GM19238 (cell line): ENCODE data around the gene SDR9C7.
"Not testable (repeated sequence)": the region's sequence is repeated elsewhere in the genome, so short reads cannot be mapped to it uniquely, and the experiment has no call there.

Experiments used
- DNase-seq: peaks from one replicate; pipeline ENCODE4 v3.0.0; 2011; ENCODE audit warnings: low spot score; ENCODE audit not compliant: insufficient read length

SDR9C7 gene

DNA sequence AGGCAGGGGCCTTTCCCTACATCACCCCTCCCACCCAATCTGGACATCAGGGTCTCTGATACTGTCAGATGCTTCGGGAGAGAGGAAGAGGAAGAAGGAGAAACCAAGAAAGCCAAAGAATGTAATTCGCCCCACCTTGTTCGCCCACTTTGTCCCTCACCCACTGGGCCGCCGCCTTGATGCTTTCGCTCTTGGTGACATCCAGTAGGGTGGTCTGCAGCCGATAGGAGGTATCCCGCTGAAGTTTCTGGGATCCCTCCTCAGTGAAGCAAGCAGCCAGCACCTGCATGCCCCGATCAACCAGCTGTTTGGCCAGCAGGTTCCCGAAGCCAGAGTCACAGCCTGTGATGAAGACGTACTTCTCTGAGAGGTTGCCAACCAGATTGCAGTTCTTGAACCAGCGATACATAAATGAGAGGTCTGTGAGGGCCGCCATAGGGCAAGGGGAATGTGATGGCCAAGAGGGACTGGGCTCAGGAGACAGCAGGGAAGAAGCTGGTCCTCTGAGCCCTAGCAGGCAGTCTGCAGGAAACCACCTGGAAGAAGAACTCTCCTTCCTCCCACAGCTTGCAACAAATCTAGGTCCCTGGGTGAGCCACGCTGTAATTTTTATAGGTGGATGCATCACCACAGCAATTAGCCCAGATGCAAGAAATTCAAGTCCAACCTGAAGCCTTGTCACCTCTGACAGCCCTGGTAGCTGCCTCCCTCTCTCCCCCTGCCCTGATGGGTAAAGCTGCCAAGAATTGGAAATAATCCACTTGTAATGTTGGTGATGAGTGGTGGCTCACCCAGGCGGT lies at the start of gene SDR9C7:
Gene SDR9C7, minus strand, starts transcription at position 583 of the 800 bp plus-strand sequence. Its CDS starts 147 bp downstream, at position 436.
- no peak for DNase-seq

DNA sequence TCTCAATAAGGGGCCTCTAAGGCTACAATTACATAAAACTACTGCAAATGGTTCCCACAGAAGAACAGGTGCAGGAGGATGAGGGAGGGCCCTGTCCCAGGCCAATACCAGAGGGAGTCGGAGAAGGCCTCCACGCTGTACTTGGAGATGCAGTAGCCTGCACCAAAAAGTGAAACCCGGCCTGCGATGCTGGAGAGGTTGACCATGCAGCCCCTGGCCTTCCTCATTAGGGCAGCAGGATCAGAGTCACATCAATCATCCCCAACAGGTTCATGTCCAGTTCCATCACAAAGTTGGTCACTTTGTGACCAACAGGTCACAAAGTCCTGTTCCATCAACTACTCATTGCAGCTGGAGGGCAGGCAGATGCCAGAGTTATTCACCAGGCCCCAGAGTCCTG lies 49.2 kb upstream of the SDR9C7 start:
- DNase-seq: no peak

- not testable (repeated sequence) for DNase-seq
Observed at GRCh38 chr12:56982578-56983236, 48.5 kb upstream of the SDR9C7 start.

DNA sequence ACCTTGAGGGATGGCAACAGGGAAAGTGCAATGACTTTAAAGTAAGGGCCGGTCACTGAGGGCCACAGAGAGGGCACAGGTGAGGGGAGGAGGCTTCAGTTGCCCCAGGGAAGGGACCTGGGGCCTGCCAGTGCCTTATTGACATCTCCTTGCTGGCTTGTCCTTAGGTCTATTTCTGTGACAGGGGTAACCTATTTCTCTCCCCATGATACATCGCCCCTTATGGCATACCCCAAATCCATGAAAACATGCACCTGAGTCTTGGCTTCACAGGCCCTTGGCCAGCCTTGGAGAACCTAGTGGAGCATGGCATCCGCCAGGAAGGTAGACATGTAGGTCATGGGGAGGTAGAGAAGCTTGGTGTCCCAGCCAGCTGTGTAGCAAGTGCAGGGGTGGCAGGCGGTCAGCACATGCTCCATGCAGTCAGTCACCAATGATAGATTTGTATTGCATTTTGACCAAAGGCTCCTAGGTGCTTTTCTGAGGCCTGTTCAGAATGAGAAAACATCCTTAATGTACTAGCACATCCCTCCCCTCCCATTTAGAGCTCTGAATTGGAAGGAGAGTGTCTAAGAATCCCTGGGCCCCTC lies 46.8 kb upstream of the SDR9C7 start:
- DNase-seq: no peak

DNA sequence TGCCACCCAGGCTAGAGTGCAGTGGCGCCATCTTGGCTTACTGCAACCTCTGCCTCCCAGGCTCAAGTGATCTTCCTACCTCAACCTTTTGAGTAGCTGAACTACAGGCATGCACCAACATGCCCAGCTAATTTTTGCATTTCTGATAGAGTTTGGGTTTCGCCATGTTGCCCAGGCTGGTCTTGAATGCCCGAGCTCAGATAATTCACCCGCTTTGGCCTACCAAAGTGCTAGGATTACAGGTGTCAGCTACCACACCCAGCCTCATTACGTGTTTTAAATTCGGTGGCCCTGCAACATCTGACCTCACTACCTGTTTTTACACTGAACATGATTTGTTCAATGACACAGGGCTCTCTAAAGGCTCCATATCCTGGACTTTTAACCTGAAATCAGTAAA lies 46.1 kb upstream of the SDR9C7 start:
- DNase-seq: no peak

- no peak for DNase-seq
Observed at GRCh38 chr12:56979628-56980027, 45.4 kb upstream of the SDR9C7 start.

DNA sequence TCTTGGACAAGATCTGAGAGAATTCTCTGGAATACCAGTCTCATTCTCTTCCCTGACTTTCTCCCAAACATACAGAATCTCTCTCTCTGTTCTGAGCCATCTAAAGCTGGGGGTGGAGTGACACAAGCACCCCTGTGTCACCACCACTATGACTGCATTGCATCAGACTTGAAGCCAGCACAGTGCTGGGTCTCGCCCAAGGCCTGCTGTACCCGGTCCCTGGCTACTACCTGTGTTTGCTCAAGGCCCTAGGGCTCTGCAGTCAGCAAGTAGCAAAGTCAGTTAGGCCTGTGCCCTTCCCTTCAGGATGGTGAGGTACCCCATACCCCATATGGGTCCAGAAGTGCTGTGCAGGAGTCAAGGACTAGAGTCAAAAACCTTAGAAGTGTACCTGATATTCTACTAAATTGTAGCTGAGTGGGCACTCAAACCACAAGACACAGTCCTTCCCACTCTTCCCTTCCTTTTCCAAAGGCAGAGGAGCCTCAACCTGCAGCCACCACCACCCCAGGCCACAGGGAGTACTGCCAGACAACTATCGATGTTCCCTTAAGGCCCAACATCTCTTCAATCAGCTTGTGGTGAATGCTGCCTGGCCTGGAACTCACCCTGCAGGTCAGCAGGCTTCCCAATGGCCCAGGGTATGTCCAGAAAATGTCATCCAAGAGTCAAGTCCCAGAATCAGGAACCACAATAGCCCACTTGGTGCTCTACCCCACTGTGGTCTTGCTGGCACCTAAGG lies 44.4 kb upstream of the SDR9C7 start:
- DNase-seq: no peak

DNA sequence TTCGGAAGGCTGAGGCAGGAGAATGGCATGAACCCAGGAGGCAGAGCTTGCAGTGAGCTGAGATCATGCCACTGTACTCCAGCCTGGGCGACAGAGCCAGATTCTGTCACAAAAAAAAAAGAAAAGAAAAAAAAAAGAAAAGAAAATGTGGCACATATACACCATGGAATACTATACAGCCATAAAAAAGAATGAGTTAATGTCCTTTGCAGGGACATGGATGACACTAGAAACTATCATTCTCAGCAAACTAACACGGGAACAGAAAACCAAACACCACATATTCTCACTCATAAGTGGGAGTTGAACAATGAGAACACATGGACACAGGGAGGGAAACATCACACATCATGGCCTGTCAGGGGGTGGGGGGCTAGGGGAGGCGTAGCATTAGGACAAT lies 43.2 kb upstream of the SDR9C7 start:
- DNase-seq: not testable (repeated sequence)

GRCh38 chr12:56974224-56974623 lies 40.0 kb upstream of the SDR9C7 start:
- DNase-seq: not testable (repeated sequence)

- DNase-seq: not testable (repeated sequence)
Observed at GRCh38 chr12:56968910-56969309, 34.7 kb upstream of the SDR9C7 start.

GRCh38 chr12:56965997-56966642 lies 31.9 kb upstream of the SDR9C7 start:
- not testable (repeated sequence) for DNase-seq

DNA sequence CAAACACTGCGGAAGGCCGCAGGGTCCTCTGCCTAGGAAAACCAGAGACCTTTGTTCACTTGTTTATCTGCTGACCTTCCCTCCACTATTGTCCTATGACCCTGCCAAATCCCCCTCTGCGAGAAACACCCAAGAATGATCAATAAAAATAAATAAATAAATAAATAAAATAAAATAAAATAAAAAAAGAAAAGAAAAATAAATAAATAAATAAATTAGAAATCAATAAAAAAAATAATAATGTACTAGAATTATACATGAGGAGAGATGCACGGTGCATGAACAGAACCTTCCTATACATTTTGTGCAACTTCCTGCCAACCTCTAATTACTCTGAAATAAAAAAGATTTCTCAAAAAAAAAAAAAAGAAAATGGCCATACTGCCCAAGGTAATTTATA lies 30.9 kb upstream of the SDR9C7 start:
- not testable (repeated sequence) for DNase-seq

- not testable (repeated sequence) for DNase-seq
Observed at GRCh38 chr12:56963557-56963956, 29.3 kb upstream of the SDR9C7 start.

GRCh38 chr12:56962247-56962646 lies 28.0 kb upstream of the SDR9C7 start:
- DNase-seq: not testable (repeated sequence)

GRCh38 chr12:56958422-56958821 lies 24.2 kb upstream of the SDR9C7 start:
- DNase-seq: no peak

- DNase-seq: no peak
Observed at GRCh38 chr12:56957229-56958052, 23.2 kb upstream of the SDR9C7 start, which contains the start of gene RDH16. Gene RDH16 (minus strand): TSS chr12:56957608. CDS start chr12:56957462, 146 bp downstream.

DNA sequence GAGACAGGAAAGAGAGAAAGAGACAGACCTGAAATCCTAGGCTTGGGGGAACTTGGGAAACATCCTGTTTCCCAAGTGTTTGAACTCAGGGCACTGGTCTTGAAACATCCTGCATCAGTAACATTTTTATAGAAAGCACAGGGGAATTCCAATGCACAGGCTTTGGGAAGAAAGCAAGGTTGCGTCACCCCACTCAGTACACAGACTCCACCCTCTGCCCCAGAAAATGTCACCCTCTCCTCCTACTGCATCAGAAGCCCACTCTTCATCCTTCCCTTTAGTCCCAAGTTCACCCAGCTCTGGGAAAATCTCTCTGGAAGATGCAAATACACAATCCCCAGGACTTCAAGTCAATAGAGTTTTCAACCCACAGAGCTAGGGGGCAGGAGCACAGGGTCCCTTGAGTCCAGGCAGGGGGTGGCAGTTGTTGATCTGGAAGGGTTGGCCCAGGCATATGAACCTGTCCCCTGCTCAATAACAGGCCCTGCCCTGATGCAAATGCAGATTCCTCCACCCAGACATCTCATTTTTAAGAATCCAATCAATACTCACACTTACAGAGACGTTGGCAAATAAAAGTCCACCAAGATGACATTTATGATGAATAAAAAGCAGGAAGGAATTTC lies 21.5 kb upstream of the SDR9C7 start:
- DNase-seq: no peak

DNA sequence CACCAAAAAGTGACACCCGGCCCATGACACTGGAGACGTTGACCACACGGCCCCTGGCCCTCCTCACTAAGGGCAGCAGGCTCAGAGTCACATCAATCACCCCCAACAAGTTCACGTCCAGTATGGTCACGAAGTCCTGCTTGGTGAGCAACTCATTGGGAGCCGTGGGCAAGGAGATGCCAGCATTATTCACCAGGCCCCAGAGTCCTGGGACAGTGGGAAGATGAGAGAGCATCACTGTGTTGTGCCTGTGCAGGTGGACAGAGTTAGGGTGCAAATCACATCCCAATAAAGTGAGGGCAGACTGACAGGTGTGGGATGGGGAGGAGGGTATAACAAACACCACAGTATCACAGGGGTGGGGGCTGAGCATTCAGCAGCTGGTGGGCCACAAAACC lies 20.7 kb upstream of the SDR9C7 start:
- DNase-seq: no peak

- DNase-seq: no peak
Observed at GRCh38 chr12:56954057-56954957, 20.1 kb upstream of the SDR9C7 start.
